HG02981 (cell line): ENCODE measurements around the gene ANP32E.

Source experiments
- ATAC-seq: cut with Tn5 transposase; IDR thresholded peaks from one replicate; pipeline ENCODE4 v1.9.1; 2021; ENCODE audit warnings: mild to moderate bottlenecking, moderate library complexity; ENCODE audit not compliant: unreplicated experiment

ANP32E gene

GRCh38 chr1:150173141-150173585, 62.7 kb downstream of the ANP32E start:
- no peak for ATAC-seq

- ATAC-seq = no peak
These were observed 64.1 kb downstream of the ANP32E start for GRCh38 chr1:150171801-150172200.

GRCh38 chr1:150168960-150169601, 66.8 kb downstream of the ANP32E start:
- no peak for ATAC-seq
